NCI-H2107 treated with DMSO at 0.1 percent for 48 hours (cell line): Measurements from ENCODE around the gene ADTRP.
"Not testable (repeated sequence)": the region's sequence is repeated elsewhere in the genome, so short reads cannot be mapped to it uniquely, and the experiment has no call there.

ENCODE experiments used
- DNase-seq: peaks from one replicate; lab custom pipeline; 2025; ENCODE audit not compliant: unreplicated experiment; lab: John Stamatoyannopoulos, UW

ADTRP gene

GRCh38 chr6:11804135-11804534 is 25.5 kb upstream of the ADTRP start:
- DNase-seq: no peak

GRCh38 chr6:11803591-11803971 is 25.0 kb upstream of the ADTRP start:
- no peak for DNase-seq

GRCh38 chr6:11802886-11803590 is 24.4 kb upstream of the ADTRP start:
- no peak for DNase-seq

GRCh38 chr6:11800531-11800930 is 21.9 kb upstream of the ADTRP start:
- not testable (repeated sequence) for DNase-seq

DNA sequence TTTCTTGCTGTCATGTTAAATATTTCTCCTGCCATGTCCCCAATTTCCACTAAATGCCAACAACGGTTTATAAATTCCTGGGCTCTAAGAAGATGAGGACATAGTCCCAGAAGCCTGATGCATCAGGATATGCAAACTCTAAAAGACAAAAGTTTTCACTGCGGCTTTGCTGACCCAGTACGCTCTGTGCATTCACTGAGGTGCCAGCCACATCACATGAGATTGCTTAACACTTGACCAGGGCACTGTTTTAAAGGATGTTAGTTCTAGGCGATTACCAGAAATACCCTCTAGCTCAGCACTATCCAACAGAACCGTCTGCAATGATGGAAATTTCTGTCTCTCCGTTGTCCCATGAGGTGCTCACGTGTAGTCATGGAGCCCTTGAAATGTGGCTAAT is 19.9 kb upstream of the ADTRP start:
- no peak for DNase-seq

GRCh38 chr6:11798096-11798495 is 19.5 kb upstream of the ADTRP start:
- no peak for DNase-seq

- DNase-seq: no peak
Observed at GRCh38 chr6:11796829-11797228, 18.2 kb upstream of the ADTRP start.

DNA sequence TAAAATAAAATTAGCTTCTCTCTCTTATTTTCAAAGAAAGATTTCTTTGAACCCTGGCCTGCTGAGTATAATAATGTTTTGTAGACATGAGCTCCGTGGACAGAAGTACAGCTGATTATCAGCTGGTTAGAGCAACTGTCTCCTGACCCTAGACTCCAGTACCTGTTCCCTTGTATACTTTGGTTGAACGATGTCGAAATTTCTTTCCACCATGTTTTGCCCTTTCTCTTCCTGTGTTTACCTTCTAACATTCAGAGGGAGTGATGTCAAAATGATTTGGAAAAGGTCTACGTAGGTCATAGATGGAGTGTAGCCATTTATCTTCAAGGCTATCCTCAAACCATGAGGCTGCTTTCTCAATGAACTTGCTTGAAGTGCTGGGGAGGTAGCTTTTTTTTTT is 16.8 kb upstream of the ADTRP start:
- no peak for DNase-seq

- DNase-seq: no peak
Observed at GRCh38 chr6:11793277-11793676, 14.7 kb upstream of the ADTRP start.

DNA sequence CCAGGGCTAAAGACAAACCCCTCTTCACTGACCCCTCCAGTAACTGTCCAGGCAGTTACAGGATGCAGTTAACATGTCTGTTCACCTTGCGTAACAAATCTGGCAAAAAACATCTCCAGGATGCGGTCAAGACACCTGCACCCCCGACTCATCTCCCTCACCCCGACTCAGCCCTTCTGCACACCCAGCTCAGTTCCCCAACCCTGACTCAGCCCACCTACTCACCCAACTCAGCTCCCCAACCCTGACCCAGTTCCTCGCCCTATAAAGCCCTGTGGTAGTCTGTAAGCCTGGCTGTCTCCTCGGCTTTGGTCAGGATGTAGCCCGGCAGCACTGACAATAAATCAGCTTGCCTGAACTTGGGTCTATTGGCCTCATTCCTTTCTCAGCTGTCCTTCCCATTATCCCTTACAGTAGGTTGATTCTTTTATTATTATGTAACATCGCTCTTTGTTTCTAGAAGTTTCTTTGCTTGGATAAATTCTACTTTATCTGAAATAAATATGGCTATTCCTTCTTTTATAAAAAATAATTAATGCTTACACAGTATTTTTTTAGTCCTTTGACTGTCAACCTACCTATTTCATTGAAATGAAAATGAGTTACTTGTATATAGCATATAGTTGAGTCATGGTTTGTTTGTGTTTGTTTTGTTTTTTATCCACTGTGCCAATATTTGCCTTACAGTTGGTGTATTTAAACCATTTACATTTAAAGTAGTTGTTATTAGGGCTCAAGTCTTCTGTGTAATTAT is 12.9 kb upstream of the ADTRP start:
- DNase-seq: no peak

GRCh38 chr6:11789744-11790143 is 11.1 kb upstream of the ADTRP start:
- no peak for DNase-seq

GRCh38 chr6:11788043-11788442 is 9.4 kb upstream of the ADTRP start:
- DNase-seq: no peak

DNA sequence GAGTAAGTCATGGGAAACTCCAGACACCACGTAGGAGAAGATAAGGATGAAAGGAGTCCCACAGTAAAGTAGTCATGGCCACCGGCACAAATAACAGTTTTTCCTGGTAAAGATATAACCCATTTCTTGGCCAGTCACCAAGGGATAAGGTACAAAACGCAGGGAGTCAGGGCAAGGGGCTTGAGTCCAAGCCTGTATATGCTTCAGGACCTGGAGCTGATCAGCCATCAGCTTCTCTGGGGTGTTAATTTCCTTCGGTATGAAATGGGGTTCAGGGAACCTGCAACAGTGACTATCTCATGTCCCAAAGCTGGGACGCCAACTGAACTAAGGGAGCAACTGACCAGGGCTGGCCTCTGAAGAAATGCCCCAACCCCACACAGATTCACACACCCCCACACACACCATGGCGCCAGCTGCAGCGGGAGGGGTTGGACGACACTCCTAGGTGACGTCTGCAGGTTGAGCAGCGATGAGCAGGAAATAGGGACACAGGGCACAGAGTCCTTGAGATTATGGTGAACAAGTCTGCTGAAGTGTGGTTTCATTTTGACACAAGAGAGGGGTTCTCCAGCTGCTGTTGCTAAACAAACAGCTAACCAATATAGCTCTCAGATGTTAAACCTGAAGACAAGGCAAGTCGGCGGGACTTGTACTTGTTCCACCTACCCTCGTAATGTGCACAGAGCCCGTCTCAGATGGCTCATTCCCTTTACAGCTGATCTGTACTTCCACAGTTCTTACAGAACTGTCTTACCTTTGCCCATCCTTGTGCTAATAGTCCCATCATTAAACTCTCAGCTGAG is 7.4 kb upstream of the ADTRP start:
- peak; percentile 20 for DNase-seq

DNA sequence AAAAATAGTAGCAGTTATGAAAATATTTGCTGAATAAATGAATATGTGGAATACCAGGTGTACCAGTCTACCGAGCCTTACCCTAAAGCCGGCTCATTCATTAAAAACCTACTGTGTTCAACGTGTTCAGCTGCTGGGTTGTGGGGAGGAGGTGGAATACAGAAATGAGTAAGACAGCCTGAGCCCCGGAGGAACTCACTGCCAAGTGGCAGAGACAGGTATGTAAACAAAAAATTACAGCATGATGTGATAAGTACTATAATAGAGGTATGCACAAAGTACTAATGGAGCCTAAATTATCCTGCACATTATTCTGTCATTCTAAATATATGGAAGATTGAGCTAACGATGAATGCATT is 6.8 kb upstream of the ADTRP start:
- no peak for DNase-seq

DNA sequence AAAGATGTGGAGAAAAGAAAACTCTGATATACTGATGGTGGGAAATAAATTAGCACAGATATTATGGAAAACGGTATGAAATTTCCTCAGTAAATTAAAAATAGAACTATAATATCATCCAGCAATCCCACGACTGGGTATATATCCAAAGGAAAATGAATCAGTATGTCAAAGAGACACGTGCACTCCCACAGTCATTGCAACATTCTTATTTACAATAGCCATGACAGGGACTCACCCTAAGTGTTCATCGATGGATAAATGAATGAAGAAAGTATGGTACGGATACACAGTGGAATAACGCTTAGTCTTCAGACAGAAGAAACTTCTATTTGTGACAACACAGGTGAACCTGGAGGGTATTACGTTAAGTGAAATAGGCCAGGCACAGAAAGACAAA is 5.7 kb upstream of the ADTRP start:
- DNase-seq: no peak

DNA sequence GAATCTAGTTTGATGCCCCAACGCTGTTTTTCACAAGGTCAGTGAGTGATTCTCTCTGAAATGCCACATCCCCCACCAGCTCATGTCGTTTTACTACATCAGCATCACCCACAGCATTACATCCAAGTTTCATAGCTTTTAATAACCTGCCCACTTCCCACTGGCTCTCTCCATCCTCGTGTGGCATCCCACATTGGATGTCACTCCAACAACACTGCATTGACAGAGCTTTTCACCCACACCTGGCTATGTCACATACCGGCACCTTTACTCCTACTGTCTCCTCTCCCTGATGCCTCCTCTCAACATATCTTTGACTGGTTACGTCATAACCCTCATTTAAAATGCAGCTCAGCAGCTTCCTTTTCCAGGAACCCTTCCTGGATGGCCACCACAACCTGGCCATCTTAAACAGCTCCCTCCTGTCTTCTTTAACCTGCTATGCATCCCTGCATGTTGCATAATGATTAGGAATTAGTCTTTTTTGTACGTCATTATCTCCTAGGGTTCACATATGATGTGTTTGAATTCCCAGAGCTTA is 5.0 kb upstream of the ADTRP start:
- no peak for DNase-seq

- DNase-seq: no peak
Observed at GRCh38 chr6:11782524-11782923, 3.9 kb upstream of the ADTRP start.

DNA sequence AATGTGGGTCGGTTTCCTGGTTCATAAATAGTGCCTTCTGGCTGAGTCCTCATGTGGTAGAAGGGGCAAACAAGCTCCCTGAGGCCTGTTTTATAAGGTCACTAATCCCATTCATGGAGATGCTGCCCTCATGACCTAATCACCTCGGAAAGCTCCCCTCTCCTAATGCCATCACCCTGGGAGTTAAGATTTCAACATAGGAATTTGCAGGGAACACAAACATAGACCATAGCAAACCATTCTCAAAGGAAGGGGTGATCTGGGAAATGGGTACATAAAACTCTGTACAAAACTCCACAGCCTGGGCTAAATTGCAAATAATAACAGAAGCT is 1.5 kb upstream of the ADTRP start:
- DNase-seq: no peak

DNA sequence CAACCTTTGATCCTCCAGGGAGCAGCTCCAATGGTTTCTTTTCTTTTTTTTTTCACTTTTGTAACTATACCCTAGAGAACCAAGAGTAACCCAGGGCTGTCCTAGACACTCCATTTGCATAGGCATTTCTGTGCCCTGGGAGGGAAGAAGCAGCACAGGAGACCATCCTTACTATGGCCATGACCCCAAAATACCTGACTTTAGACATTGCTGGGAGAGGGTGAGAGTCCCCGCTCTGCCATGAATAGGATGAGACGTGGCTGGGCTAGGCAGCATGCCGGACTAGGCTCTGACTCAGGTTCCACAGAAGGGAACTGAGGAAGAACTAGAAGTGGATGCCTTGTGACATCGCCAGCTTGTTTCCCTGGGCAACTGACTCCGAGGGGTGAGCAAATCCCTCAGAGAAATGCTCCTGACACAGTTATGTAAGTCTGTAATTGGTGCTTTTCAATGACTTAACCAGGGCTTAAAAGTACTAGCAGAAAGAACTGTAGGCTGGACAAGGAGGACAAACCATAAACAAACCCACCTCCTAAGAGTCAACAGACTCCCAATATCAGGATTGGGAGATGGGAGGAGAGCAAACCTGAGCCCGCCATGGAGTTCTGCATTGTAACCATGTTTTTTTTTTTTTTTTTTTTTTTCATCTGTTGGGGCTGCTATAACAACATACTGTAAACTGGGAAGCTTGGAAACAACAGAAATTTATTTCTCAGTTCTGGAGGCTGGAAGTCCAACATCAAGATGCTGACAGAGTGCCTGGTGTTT is 910 bp upstream of the ADTRP start:
- DNase-seq: no peak

DNA sequence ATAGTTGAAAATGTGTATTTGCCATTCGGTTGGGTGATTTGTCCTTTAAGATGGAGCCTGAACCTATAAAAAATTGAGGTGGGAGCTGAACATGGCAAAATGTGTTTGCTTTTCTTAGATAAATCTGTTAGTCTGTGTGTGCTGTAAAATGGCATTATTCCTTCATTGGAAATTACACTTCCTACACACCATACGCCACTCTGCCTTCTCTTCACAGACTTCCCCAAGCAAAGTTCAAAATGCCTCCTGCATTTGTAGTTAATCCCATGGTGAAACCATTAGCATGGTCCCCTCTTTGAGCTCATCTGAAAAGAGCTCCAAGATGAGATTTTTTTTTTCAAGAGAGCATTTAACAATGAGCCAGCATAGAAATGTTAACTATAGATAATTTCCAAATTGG is 567 bp downstream of the ADTRP start:
- DNase-seq: no peak

- DNase-seq: no peak
Observed at GRCh38 chr6:11775791-11776409, 2.7 kb downstream of the ADTRP start.
